ENCODE results near the gene MED13L.
"Not testable (repeated sequence)": the region's sequence is repeated elsewhere in the genome, so short reads cannot be mapped to it uniquely, and the experiment has no call there.

The MED13L gene

GRCh38 chr12:115998794-115999478 lies 278.6 kb downstream of the MED13L start:
- DNase-seq: no peak

DNA sequence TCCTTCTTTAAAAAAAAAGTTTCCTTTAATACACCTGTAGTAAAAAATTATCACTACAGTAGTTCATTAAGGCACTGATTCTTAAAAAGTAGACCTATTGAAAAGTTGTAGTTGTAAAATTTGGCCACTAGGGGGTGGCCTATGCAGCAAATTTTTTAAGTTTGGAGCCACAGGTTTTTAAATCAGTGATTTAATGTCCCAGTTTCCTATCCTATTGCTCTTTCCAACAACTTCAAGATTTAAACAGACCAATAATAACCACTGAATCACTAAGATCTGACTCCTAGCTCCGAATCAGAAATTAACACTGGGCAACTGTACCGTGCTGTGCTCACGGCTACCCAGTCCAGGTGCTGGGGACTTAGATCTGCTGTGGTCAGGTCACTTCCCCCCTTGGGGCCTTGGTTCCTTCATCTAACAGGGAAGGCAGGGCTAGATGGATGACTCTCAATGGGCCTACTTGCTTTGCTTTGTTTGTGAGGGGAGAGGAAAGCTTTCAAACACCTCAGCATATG lies 279.3 kb downstream of the MED13L start:
- DNase-seq: peak; percentile 17 to 63

GRCh38 chr12:115993737-115994136 lies 283.8 kb downstream of the MED13L start:
- DNase-seq: no peak

DNA sequence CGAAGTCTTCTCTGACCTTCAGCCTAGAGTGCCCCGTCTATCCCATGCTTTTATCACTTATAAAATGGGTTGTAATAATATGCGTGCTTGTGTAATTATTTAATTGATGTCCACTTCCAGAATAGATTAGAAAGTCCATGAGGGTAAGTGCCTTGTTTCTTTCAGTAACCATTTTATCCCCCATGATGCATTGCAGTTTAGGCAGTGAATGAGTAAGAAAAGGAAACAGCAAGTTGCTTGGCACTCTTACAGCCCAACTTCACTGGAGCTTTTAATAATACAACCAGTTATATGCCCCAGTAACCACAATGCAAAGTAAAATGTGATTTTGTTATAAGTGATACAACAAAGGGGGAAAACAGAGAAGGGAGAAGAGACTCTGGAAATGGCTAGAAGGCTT lies 287.3 kb downstream of the MED13L start:
- no peak for DNase-seq

GRCh38 chr12:115988625-115989563 lies 288.6 kb downstream of the MED13L start:
- DNase-seq: no peak

DNA sequence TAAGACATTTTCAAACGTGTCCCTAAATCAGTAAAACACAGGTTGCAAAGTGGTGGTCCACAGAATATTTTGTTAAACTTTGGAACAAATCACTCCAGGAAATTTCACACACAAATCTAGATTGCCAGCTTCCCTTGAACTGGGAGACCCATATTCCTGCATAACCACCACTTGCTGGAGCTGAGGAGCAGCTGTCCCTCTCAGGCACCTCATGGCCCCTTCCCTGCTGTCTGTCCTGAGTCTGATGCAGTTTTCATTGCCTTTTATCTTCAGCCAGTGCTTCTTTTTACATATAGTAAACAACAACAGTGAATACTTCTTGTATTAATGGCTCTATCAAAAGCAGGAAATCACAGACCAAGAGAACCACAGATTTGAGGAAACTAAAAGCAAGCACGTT lies 289.3 kb downstream of the MED13L start:
- no peak for DNase-seq

DNA sequence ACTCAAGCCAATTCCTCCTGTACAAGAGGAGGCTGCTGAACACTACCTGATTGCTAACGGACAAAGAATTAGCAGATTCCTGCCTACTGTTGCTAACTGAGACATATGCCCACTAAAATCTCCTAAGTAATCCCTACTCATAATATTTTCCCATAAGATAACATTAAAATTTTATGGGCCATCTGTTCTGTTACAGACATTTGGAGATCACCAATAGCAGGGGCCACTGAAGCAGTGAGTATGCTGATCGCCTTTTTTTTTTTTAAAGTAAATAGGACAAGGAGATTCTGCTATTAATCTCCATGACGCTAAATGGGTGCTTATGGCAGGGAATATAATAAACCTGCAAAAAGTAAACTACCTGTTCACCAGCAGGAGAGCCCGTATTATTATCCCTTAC lies 292.9 kb downstream of the MED13L start:
- DNase-seq: no peak

DNA sequence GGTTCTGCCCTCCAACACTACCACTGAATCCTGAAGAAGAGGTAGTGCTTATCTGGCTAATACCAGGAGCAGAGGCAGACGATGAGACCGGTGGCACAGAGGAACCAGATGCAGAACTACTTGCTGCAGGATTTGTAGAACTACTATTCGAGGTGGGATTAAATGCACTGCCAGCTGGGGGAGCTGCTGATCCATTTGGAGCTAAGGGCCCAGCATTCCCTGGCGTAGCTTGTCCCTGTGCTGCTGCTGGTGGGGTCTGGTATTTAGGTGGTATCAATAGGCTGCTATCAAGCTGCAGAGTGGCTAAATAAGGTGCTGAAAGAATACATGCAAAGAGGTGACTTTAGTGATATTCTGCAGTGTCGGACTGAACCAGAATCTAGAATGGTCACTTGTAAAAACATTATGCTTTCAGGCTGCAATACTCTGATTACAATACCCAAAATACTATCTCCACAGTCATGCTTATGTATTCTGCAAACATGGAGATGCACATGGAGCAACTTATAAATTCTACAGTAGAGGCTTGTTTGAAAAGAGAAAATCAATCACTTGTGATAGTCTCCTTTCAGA lies 294.2 kb downstream of the MED13L start:
- no peak for DNase-seq

DNA sequence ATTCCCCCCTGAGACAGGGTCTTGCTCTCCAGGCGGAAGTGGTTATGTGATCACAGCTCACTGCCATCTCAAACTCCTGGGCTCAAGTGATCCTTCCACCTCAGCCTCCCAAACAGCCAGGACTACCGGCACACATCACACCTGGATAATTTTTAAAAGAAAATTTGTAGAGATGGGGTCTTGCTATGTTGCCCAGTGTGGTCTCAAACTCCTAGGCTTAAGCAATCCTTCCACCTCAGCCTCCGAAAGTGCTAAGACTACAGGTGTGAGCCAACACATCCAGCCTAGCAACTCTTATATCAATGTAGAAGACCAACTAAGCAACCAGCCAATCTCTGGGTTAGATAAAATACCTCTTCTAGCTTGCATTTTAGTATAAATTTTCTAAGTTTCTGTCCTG lies 297.2 kb downstream of the MED13L start:
- no peak for DNase-seq

DNA sequence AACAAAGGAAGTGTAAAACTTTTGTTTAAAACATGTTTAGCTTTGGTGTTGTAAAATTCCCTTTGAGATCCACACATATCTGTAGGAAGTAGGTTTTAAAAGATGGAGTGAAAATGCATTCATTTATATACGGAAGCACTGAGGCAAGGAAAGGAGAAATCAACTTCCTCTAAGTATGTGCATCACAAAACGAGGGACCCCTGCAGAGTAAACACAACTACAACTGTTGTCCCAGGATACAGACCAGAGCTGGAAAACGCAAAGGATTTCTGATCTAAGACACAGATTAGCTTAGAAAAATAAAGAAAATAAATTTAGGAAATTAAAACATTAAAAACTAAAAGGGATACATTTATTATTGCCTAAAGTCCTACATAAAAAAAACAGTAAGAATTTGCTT lies 297.6 kb downstream of the MED13L start:
- no peak for DNase-seq

GRCh38 chr12:115979351-115979750 lies 298.1 kb downstream of the MED13L start:
- DNase-seq: no peak

GRCh38 chr12:115976829-115977228 lies 300.7 kb downstream of the MED13L start:
- DNase-seq: not testable (repeated sequence)

- no peak for DNase-seq
Observed at GRCh38 chr12:115975411-115975810, 302.1 kb downstream of the MED13L start.

GRCh38 chr12:115973968-115974724 lies 303.3 kb downstream of the MED13L start:
- DNase-seq: no peak

DNA sequence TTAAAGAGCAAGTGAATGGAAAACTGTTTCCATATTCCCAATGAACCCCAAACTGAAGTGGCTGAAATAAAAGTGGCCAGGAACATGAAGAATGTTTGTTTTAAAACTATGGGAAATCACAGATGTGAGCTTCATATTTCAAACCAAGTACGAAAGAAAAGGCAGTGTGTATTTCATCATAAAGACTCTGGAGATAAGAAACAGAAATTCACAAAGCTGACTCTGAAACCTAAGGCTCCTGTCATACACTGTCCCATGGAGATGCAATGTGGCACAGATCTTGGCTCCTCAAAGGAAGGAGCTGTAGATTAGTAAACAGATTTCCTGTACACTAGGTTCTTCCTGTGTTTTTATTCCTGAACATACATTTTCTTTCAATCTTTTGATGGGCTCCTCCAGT lies 304.4 kb downstream of the MED13L start:
- DNase-seq: no peak

DNA sequence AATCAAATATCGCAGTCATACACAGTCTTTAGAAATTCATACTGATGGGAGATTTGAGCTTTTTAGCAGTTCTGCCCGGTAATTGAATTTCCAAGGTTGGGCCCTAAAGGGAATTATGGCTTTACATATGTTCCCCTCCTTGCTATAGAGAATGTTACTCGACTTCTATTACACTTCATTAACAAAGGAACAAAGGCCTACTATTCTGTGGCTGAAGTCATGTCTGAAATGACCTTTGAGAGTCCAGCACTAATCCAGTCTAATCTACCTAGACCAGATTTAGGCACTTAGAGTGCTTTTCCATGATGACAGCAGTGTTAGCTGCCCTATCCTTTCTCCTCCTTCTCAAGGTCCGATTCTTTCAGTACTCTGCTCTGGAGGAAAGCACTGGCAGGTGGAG lies 305.3 kb downstream of the MED13L start:
- DNase-seq: no peak

DNA sequence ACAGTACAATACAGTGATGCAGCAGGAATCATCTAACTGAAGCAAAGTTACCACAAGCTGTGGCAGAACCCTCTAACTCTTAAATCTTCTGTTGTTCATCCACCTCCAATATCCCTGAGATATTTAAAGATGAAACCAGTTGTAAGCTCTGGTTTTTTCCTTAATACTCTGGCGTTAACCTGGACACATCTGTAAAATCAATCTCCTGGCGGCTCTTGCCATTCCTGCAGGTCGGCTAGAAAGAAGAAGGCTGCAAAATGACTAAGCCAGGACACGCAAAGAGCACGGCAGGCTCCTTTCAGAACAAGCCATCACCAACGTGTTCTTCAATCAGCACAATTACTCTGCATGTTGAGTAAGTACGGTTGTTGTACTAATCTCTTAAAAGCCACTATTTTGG lies 309.3 kb downstream of the MED13L start:
- no peak for DNase-seq

DNA sequence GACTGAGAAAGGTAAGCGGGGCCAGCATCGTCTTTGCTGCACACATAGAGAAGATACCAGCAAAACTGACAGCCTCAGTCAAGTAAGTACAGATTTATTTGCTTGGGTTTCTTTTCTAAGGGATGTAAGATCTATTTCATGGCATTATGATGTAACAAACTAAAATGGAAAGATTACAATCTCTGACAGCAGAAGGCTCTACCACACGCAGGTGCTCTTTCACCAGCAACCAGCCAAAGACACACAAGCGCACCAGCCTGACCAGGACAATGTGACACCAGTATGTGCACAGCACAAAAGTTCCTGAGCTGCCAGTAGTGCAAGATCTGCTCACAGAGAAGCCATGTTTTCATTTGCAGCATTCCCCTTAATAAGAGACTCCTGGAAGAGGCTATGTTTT lies 311.1 kb downstream of the MED13L start:
- no peak for DNase-seq

DNA sequence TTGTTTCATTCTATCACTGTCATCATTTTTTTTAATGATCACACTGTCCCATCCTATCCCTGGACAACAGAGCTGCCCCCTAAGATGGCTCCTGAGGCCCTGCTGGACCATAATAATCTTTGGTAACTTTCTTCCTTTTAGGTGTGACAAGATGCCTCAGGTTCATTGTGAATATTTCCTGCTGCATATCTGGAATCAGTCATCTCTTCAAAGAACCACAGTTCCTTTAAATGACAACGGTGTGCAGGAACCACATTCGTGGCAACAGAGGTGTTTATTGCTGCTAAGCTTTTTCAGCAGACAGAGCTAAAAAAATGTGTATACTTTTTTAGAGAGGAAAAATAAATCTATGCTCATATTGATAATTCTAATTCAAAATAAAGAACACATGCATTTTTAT lies 312.9 kb downstream of the MED13L start:
- no peak for DNase-seq

- DNase-seq: no peak
Observed at GRCh38 chr12:115964214-115964613, 313.3 kb downstream of the MED13L start.

GRCh38 chr12:115962216-115962615 lies 315.3 kb downstream of the MED13L start:
- no peak for DNase-seq

DNA sequence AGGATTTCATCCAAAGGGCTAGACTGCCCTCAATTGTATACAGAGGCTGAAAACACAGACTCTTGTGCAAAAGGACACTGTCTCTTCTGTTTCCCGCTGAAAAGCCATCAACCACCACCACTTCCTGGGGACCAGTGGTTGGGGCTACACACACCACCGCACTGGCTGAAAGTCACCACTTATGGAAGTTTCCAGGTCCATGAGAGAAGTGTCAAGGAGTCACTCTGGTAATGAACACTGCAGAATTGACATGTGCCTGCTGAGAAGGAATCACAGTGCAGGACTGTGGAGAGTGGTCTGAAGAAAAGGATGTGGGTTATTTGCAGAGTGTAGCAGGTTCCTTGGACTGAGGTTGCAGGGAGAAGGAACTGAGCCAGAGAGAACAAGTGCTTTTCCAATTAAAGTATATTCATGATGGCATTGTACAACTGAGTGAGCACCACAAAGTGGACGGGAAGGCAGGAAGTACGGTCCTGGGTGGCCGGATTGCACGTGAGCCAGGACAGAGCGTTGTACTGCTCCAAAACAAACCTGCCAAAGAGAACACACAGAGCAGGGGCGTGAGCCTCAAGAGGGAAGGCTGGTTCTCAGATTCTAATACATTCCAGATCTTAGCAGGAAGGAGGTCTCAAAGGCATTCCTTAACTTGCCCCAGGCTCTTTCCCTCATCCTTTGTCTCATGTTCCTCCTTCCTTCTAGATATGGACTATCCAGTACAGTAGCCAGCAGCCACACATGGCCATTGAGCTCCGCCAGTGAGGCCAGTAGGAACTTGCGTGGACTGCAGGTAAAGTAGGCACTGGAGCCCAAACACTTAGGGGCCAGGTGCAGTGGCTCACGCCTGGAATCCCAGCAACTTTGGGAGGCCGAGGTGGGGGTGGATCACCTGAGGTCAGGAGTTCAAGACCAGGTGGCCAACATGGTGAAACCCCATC lies 316.4 kb downstream of the MED13L start:
- no peak for DNase-seq

Measured in inflammatory macrophage treated with lipopolysaccharide for 1 hour (primary cell).